Endothelial cell of umbilical vein (primary cell): Measurements from ENCODE around the gene CXCL9. TPM values are rescaled to one million over a fixed set of nuclear protein-coding genes. Genes with fewer than 3 reads are reported as not detected.

Experiments used
- BruUV-seq: library from RNA; stranded (reverse); fragments of 400-500 nt; replicated peaks from 2 replicates; lab custom pipeline; 2021; lab: Mats Ljungman, UMichigan
- CTCF ChIA-PET: fragments of 300-600, 350-600 bp; sonication (Branson Sonifier 250); formaldehyde crosslinking; loops from one replicate; lab custom pipeline; 2021; ENCODE audit warnings: antibody characterized with exemption, inconsistent platforms; lab: Charles Lee
- POLR2A ChIA-PET: fragments of 300-600, 350-600 bp; sonication (Branson Sonifier 250); formaldehyde crosslinking; loops from one replicate; lab custom pipeline; 2021; ENCODE audit warnings: antibody characterized with exemption, inconsistent platforms; lab: Charles Lee
- DNase-seq: peaks from one replicate; pipeline ENCODE4 v3.0.0-alpha.2; 2011; ENCODE audit warnings: low read depth, low spot score
- FAIRE-seq: peaks from 2 replicates; lab custom pipeline; 2011; peaks lifted over from hg19 to GRCh38; lab: Jason Lieb, UNC
- H2AFZ ChIP-seq: 2 replicates; pipeline ENCODE4 v1.6.0; 2012; ENCODE audit warnings: low read depth, low read length, control low read depth, inconsistent platforms
- H3K27ac ChIP-seq: 2 replicates; pipeline ENCODE4 v1.5.1; 2011; ENCODE audit warnings: low read depth, mild to moderate bottlenecking, control low read depth, low read length, moderate library complexity; ENCODE audit not compliant: insufficient read depth
- H3K27me3 ChIP-seq, 2 experiments: 2 replicates each; pipeline versions ENCODE4 v1.6.0 to v1.6.1; 2011; ENCODE audit warnings: low read length in 2 of 2, mixed read lengths in 1 of 2; ENCODE audit not compliant: control insufficient read depth in 2 of 2, insufficient read depth in 2 of 2
- H3K36me3 ChIP-seq, 2 experiments: 2 replicates in 1 of 2; 3 replicates in 1 of 2; pipeline ENCODE4 v1.5.1; 2011; ENCODE audit warnings: low read length in 2 of 2, mild to moderate bottlenecking in 1 of 2, moderate library complexity in 1 of 2; ENCODE audit not compliant: control insufficient read depth in 2 of 2, insufficient read depth in 2 of 2; ENCODE audit errors: extremely low read depth in 1 of 2
- H3K4me1 ChIP-seq: 3 replicates; pipeline ENCODE4 v1.5.1; 2011; ENCODE audit warnings: mild to moderate bottlenecking, low read length; ENCODE audit not compliant: control insufficient read depth, insufficient read depth; ENCODE audit errors: extremely low read depth
- H3K4me2 ChIP-seq: 2 replicates; pipeline ENCODE4 v1.6.1; 2011; ENCODE audit warnings: low read length, control low read depth, mixed read lengths; ENCODE audit not compliant: insufficient read depth
- H3K4me3 ChIP-seq, 3 experiments: fragments of 200-600 bp in 1 of 3; sonication (generic), shearing (Covaris generic) in 1 of 3; replicated peaks in 1 of 3; 2 replicates each; pipeline ENCODE4 v1.5.1; 2011 to 2016; ENCODE audit warnings: control low read depth in 3 of 3, low read length in 3 of 3, mild to moderate bottlenecking in 2 of 3, inconsistent platforms in 1 of 3, low read depth in 1 of 3, moderate library complexity in 1 of 3; ENCODE audit not compliant: insufficient read depth in 1 of 3
- H3K79me2 ChIP-seq: 2 replicates; pipeline ENCODE4 v1.6.0; 2012; ENCODE audit warnings: low read length, inconsistent platforms; ENCODE audit not compliant: control insufficient read depth, insufficient read depth
- H3K9ac ChIP-seq: replicated peaks from 2 replicates; pipeline ENCODE3; 2011; ENCODE audit warnings: low read length, control low read depth; ENCODE audit not compliant: insufficient read depth; ENCODE audit errors: extremely low read depth
- H3K9me1 ChIP-seq: replicated peaks from 3 replicates; pipeline ENCODE4 v1.6.0; 2011; ENCODE audit warnings: mild to moderate bottlenecking, low read length; ENCODE audit not compliant: control insufficient read depth, insufficient read depth; ENCODE audit errors: extremely low read depth
- H3K9me3 ChIP-seq: replicated peaks from 2 replicates; pipeline ENCODE4 v1.5.1; 2012; ENCODE audit warnings: low read length, inconsistent platforms; ENCODE audit not compliant: control insufficient read depth, insufficient read depth
- H4K20me1 ChIP-seq: replicated peaks from 2 replicates; pipeline ENCODE3; 2011; ENCODE audit warnings: mild to moderate bottlenecking, low read length; ENCODE audit not compliant: control insufficient read depth, insufficient read depth; ENCODE audit errors: extremely low read depth
- CTCF ChIP-seq, 2 donors: IDR thresholded peaks; 1 replicate in 1 of 2; 2 replicates in 1 of 2; pipeline ENCODE4 v1.5.1; 2011; ENCODE audit warnings: low read length in 2 of 2, mild to moderate bottlenecking in 2 of 2, moderate library complexity in 2 of 2, control low read depth in 1 of 2, inconsistent platforms in 1 of 2, low read depth in 1 of 2; ENCODE audit not compliant: insufficient read depth in 1 of 2; ENCODE audit errors: extremely low read depth in 1 of 2
- EZH2 ChIP-seq: IDR thresholded peaks from 2 replicates; pipeline ENCODE4 v1.6.1; 2012; ENCODE audit warnings: borderline replicate concordance, low read depth, mild to moderate bottlenecking, moderate library complexity, low read length, inconsistent platforms; ENCODE audit not compliant: severe bottlenecking
- FOS ChIP-seq: IDR thresholded peaks from 2 replicates; pipeline ENCODE4 v1.6.1; 2011; ENCODE audit warnings: mild to moderate bottlenecking, low read length, moderate library complexity, borderline replicate concordance; ENCODE audit not compliant: insufficient read depth
- GATA2 ChIP-seq: IDR thresholded peaks from 2 replicates; pipeline ENCODE4 v1.7.0; 2011; ENCODE audit warnings: low read depth, mild to moderate bottlenecking, moderate library complexity, mixed read lengths, low read length; ENCODE audit not compliant: insufficient read length, insufficient read depth
- JUN ChIP-seq: IDR thresholded peaks from 2 replicates; pipeline ENCODE4 v1.6.1; 2011; ENCODE audit warnings: borderline replicate concordance, low read depth; ENCODE audit not compliant: insufficient read length, insufficient read depth
- MYC ChIP-seq: IDR thresholded peaks from one replicate; pipeline ENCODE4 v1.6.1; 2011; ENCODE audit warnings: mild to moderate bottlenecking, low read depth, low read length
- POLR2A ChIP-seq: IDR thresholded peaks from 2 replicates; pipeline ENCODE4 v1.6.1; 2012; ENCODE audit warnings: low read depth, mild to moderate bottlenecking, control low read depth, low read length
- POLR2AphosphoS5 ChIP-seq: IDR thresholded peaks from 2 replicates; pipeline ENCODE4 v1.6.1; 2012; ENCODE audit warnings: low read depth, mild to moderate bottlenecking, control low read depth, low read length, moderate library complexity; ENCODE audit not compliant: insufficient read depth
- dilution Hi-C: fragments of 300-500 bp; cut with MboI; formaldehyde crosslinking; loops from one replicate; pipeline ENCODE4 v1.15.0; 2019; ENCODE audit warnings: low sequenced_read_pairs; ENCODE audit not compliant: extremely low pct_ligation_motif_present
- intact Hi-C: fragments of 100-400 bp; cut with micrococcal nuclease; formaldehyde crosslinking; loops from one replicate; pipeline ENCODE4 v1.10.0; 2022
- polyA plus RNA-seq, 4 experiments: library from polyadenylated mRNA; depleted of rRNA in 3 of 4; stranded (reverse) in 3 of 4; unstranded in 1 of 4; fragments of >200 nt; gene quantifications; 2 replicates each; pipeline versions ENCODE4 v1.2.1 to v1.2.3, GENCODE V29; 2011 to 2012; ENCODE audit warnings: missing spikeins in 1 of 4
- total RNA-seq: library from RNA; stranded (reverse); gene quantifications from 2 replicates; pipeline ENCODE4 v1.2.3, GENCODE V29; 2021

Gene CXCL9
- total and polyA plus RNA-seq, 2 donors (not counting 3 experiments of a cell fraction or from before 2014, with no cell fraction given) = not detected

GRCh38 chr4:76017056-76017686 lies 9.9 kb upstream of the CXCL9 start:
- Histone ChIP-seq H3K9me1 (no peaks in the 10 kb centered on the region), H3K79me2 (no peaks in the 10 kb centered on the region), H3K27ac (no peak overlapping the region), H3K36me3 (no peaks in the 10 kb centered on the region), H3K9me3 (no peaks in the 10 kb centered on the region), H2AFZ (no peak overlapping the region), H3K4me3 (no peak overlapping the region), H3K9ac (no peak overlapping the region), H4K20me1 (no peaks in the 10 kb centered on the region), H3K4me2 (no peak overlapping the region), H3K4me1 (no peaks in the 10 kb centered on the region), H3K27me3 (peaks cover 9 to 10% of the 10 kb centered on the region in 2 experiments)
- DNase-seq (no peak), FAIRE-seq (no peak)
- no TSS peak for BruUV-seq
- ChIA-PET POLR2A (no interaction called here), CTCF (no interaction called here)
- dilution Hi-C loops = no loop called here
- intact Hi-C loops = no loop called here
- no peak for TF ChIP-seq EZH2
- no peak for TF ChIP-seq MYC
- no peak for TF ChIP-seq POLR2A
- no peak for TF ChIP-seq POLR2AphosphoS5
- TF ChIP-seq CTCF (IDR thresholded peaks at IDR 0.05; ENCODE audit: extremely low read depth in 1 of 2, insufficient read depth in 1 of 2, low read depth in 1 of 2, low read length in 2 of 2) = no peak
- TF ChIP-seq GATA2 = no peak
- TF ChIP-seq JUN = no peak
- no peak for TF ChIP-seq FOS
